ENCODE measurements around the gene PRPF18. TPM values are rescaled to one million over a fixed set of nuclear protein-coding genes. Genes with fewer than 3 reads are reported as not detected.

PRPF18 gene
- total RNA-seq, 4 donors from 2014 or later = 15.5 to 40.7 (median 27.4) TPM

DNA sequence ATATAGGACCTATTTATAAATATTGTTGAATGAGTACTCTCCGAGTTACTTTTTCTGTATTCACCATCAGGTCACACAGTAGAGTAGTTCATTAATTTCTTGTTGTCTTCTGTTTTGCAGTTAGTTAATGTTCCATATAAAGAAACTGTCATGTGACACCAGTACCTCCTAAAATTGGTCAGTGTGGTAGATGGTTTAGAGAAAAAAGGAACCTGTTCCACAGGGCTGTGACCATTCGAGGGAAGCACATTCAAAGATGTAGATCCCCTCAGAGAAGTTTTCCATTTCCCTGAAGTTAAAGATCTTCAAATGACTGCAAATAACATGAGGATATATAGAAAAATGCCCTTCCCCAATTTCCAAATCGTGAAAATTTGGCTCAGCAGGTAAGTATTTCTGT, 45.7 kb downstream of the PRPF18 start:
- intact Hi-C loops (cut with DNase I) = no loop called here
- no peak for TF ChIP-seq POLR2A (IDR thresholded peaks at IDR 0.05)
- TF ChIP-seq, protein P1, sequence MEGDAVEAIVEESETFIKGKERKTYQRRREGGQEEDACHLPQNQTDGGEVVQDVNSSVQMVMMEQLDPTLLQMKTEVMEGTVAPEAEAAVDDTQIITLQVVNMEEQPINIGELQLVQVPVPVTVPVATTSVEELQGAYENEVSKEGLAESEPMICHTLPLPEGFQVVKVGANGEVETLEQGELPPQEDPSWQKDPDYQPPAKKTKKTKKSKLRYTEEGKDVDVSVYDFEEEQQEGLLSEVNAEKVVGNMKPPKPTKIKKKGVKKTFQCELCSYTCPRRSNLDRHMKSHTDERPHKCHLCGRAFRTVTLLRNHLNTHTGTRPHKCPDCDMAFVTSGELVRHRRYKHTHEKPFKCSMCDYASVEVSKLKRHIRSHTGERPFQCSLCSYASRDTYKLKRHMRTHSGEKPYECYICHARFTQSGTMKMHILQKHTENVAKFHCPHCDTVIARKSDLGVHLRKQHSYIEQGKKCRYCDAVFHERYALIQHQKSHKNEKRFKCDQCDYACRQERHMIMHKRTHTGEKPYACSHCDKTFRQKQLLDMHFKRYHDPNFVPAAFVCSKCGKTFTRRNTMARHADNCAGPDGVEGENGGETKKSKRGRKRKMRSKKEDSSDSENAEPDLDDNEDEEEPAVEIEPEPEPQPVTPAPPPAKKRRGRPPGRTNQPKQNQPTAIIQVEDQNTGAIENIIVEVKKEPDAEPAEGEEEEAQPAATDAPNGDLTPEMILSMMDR (IDR thresholded peaks at IDR 0.05) = no peak
- no peak overlapping the region for H3K4me3 ChIP-seq
- no peaks in the 10 kb centered on the region for H3K9me3 ChIP-seq
- H3K27me3 ChIP-seq = no peaks in the 10 kb centered on the region
- H3K4me1 ChIP-seq = peaks cover 0 to 17% (median 5%) of the 10 kb centered on the region in 3 donors
- peak overlapping the region in 3 of 4 donors; percentile 72 to 84 (median 76) for H3K27ac ChIP-seq
- WGBS, 2 donors = 75 to 76% methylated on average over 3 of the region's 3 CpGs
- no peak for DNase-seq
- H3K36me3 ChIP-seq = peaks cover 0 to 39% (median 4%) of the 10 kb centered on the region in 3 donors

DNA sequence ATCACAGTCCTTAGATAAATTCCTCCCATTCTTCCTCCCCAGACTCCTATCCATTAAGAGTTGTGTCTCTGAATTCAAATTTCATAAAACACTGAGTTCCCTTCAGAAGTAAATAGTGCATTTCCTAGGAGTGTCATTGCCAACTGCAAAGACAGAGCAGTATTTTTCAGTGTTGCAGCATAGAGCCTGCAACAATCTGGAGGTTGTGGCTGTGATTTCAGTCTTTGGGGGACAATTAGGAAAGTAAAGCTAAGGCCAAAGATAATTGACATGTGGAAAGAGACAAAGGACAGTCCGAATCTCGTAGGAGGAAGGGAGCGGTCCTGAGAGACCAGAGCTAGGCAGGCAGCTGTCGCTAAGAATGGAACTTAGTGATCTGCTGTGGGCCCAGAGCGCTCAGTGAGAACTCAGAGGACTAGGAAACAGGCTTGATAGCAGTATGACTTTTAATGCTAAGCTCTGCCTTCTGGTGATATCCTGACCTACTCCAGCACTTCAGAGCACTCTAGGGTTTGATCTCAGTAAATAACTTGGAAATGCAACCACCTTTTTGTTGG, 46.2 kb downstream of the PRPF18 start:
- Histone ChIP-seq H3K4me3 (no peak overlapping the region), H3K4me1 (peaks cover 0 to 18% (median 5%) of the 10 kb centered on the region in 3 donors), H3K36me3 (peaks cover 0 to 34% (median 4%) of the 10 kb centered on the region in 3 donors), H3K27ac (peak overlapping the region in 3 of 4 donors; percentile 72 to 84 (median 76)), H3K27me3 (no peaks in the 10 kb centered on the region), H3K9me3 (no peaks in the 10 kb centered on the region)
- TF ChIP-seq POLR2A (IDR thresholded peaks at IDR 0.05) = no peak
- TF ChIP-seq, protein P1 (IDR thresholded peaks at IDR 0.05) = no peak
- intact Hi-C loops (cut with DNase I) = no loop called here
- no peak for DNase-seq
- WGBS, 2 donors = 71 to 85% methylated on average over 5 of the region's 5 CpGs

DNA sequence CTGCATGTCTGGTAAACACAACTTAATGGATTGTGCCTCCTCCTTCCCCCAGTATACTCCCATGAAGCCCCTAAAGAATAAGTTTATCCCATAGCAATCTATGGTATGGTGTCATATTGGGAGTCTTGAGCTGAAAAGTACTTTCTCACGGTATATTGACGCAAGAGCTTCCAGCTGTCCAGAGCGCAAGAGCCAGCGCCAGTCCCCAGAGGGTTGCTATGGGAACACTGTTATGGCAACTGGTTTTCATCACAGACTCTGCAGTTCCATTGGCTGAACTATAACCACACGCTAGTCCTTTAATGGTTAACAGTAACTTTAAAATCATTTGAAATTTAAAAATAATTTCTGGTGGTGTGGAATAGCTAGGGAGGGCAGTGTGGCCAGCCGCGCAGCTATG, 46.9 kb downstream of the PRPF18 start:
- WGBS, 2 donors = 68 to 74% methylated on average over 7 of the region's 7 CpGs
- Histone ChIP-seq H3K4me3 (no peak overlapping the region), H3K4me1 (peaks cover 0 to 18% (median 5%) of the 10 kb centered on the region in 3 donors), H3K36me3 (peaks cover 0 to 36% (median 4%) of the 10 kb centered on the region in 3 donors), H3K9me3 (no peaks in the 10 kb centered on the region), H3K27ac (peak overlapping the region in 3 of 4 donors; percentile 72 to 84 (median 76)), H3K27me3 (no peaks in the 10 kb centered on the region)
- no peak for TF ChIP-seq POLR2A (IDR thresholded peaks at IDR 0.05)
- TF ChIP-seq, protein P1 (IDR thresholded peaks at IDR 0.05) = no peak
- no peak for DNase-seq
- intact Hi-C loops (cut with DNase I) = no loop called here

DNA sequence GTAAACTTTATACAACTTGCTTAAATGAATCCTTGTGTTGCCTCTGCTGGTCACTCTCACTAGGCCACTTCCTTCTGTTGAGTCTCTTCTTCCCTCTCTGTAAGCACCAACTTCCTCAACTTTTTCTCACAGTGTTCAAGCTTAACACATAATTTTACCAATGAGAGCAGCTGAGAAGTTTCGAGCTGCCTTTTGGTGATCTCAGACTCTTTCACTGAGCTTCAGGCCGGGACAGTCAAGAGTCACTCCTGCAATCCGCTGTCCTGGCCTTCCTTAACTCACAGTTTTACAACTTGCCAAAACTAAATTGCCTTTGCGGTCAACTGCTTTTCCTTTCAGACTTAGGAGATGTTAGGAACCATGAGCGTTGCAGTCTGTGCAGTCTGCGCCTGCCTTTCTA, 47.4 kb downstream of the PRPF18 start:
- WGBS, 2 donors = 57 to 61% methylated on average over 6 of the region's 6 CpGs
- H3K27me3 ChIP-seq = no peaks in the 10 kb centered on the region
- no peak for TF ChIP-seq POLR2A (IDR thresholded peaks at IDR 0.05)
- TF ChIP-seq, protein P1 (IDR thresholded peaks at IDR 0.05) = no peak
- peaks cover 0 to 18% (median 5%) of the 10 kb centered on the region in 3 donors for H3K4me1 ChIP-seq
- intact Hi-C loops (cut with DNase I) = no loop called here
- H3K36me3 ChIP-seq = peaks cover 0 to 41% (median 4%) of the 10 kb centered on the region in 3 donors
- no peak overlapping the region for H3K4me3 ChIP-seq
- DNase-seq = no peak
- no peaks in the 10 kb centered on the region for H3K9me3 ChIP-seq
- peak overlapping the region in 3 of 4 donors; percentile 72 to 84 (median 76) for H3K27ac ChIP-seq

DNA sequence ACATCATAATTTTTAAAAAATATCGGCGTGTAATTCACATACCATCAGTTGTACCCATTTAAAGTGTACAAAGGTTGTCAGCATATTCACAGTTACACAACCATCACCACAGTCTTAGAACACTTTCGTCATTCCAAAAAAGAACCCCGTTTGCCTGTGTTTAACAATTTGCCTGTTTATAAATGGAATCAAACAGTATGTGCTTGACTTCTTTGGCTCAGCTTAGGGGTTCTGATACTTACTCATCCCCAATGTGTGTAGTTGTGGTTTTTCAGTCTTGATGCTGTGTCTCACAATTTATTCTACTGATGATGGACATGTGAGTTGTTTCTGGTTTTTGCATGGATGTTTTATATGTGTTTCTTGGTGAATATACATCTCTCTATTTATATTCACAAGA, 50.0 kb downstream of the PRPF18 start:
- intact Hi-C loops (cut with DNase I) = no loop called here
- DNase-seq = no peak
- TF ChIP-seq, protein P1 (IDR thresholded peaks at IDR 0.05) = no peak
- no peak for TF ChIP-seq POLR2A (IDR thresholded peaks at IDR 0.05)
- H3K4me3 ChIP-seq = no peak overlapping the region
- no peaks in the 10 kb centered on the region for H3K9me3 ChIP-seq
- H3K36me3 ChIP-seq = peaks cover 0 to 42% (median 0%) of the 10 kb centered on the region in 3 donors
- no peaks in the 10 kb centered on the region for H3K27me3 ChIP-seq
- H3K27ac ChIP-seq = peak overlapping the region in 1 of 4 donors; percentile 20
- WGBS, 2 donors = 84 to 91% methylated on average over 4 of the region's 4 CpGs
- peaks cover 0 to 18% (median 5%) of the 10 kb centered on the region in 3 donors for H3K4me1 ChIP-seq
